Kidney (tissue), 14 donors: ENCODE results near the gene C1S. TPM values are rescaled to one million over a fixed set of nuclear protein-coding genes. Genes with fewer than 3 reads are reported as not detected.

Source experiments
- DNase-seq, 5 donors: peaks; one replicate each; pipeline ENCODE4 v3.0.0-alpha.2; 2013 to 2020
- FAIRE-seq: peaks from 2 replicates; lab custom pipeline; 2012; peaks lifted over from hg19 to GRCh38; lab: Jason Lieb, UNC
- H3K27ac ChIP-seq, 2 donors: one replicate each; pipeline ENCODE4 v1.7.0; 2013; ENCODE audit warnings: low read depth in 2 of 2, low read length in 2 of 2, inconsistent platforms in 1 of 2
- H3K27me3 ChIP-seq: one replicate; pipeline ENCODE4 v1.7.1; 2013; ENCODE audit warnings: low read length, inconsistent platforms; ENCODE audit not compliant: control insufficient read depth, insufficient read depth
- H3K36me3 ChIP-seq, 3 donors: one replicate each; pipeline versions ENCODE4 v1.7.0 to v1.7.1; 2013; ENCODE audit warnings: low read length in 3 of 3, control low read depth in 1 of 3, inconsistent platforms in 1 of 3; ENCODE audit not compliant: insufficient read depth in 3 of 3, control insufficient read depth in 2 of 3
- H3K4me1 ChIP-seq, 3 donors: one replicate each; pipeline versions ENCODE4 v1.7.0 to v1.7.1; 2013; ENCODE audit warnings: low read length in 3 of 3, inconsistent platforms in 1 of 3, low read depth in 1 of 3; ENCODE audit not compliant: control insufficient read depth in 2 of 3, insufficient read depth in 2 of 3
- H3K4me3 ChIP-seq, 3 donors: one replicate each; pipeline versions ENCODE4 v1.7.0 to v1.8.1; 2013; ENCODE audit warnings: low read length in 3 of 3, control low read depth in 1 of 3, inconsistent platforms in 1 of 3
- H3K9ac ChIP-seq, 3 donors: one replicate each; pipeline versions ENCODE4 v1.7.0 to v1.7.1; 2013; ENCODE audit warnings: low read length in 3 of 3, control low read depth in 1 of 3, inconsistent platforms in 1 of 3
- H3K9me3 ChIP-seq, 3 donors: one replicate each; pipeline versions ENCODE4 v1.7.0 to v1.7.1; 2013; ENCODE audit warnings: low read length in 3 of 3, control low read depth in 1 of 3, inconsistent platforms in 1 of 3; ENCODE audit not compliant: control insufficient read depth in 2 of 3, insufficient read depth in 1 of 3
- intact Hi-C: fragments of 100-400 bp; cut with DNase I; formaldehyde crosslinking; loops from one replicate; pipeline ENCODE4 v1.11.1; 2022
- polyA plus RNA-seq: library from polyadenylated mRNA; stranded (reverse); fragments of 350-450 nt; fragmentation: Illumina TruSeq; extraction: RNeasy Lipid Tissue Mini Kit (QIAGEN cat#74804); gene quantifications from one replicate; pipeline ENCODE4 v1.2.3, GENCODE V29; 2014; ENCODE audit warnings: low read depth, low replicate concordance; ENCODE audit not compliant: insufficient read depth
- total RNA-seq: library from RNA; stranded (reverse); fragmentation: NEBNext Ultra II Directional; extraction: Animal tissue kit (Norgen Biotek cat#: 25700); gene quantifications from one replicate; pipeline ENCODE4 v1.2.1, GENCODE V29; 2021
- TF ChIP-seq, protein P1 (sequence below): IDR thresholded peaks from 3 replicates; pipeline ENCODE4 v1.5.1; 2012; ENCODE audit warnings: mild to moderate bottlenecking, moderate library complexity, borderline replicate concordance; ENCODE audit not compliant: insufficient read depth; ENCODE audit errors: extremely low read depth
- donor health status: control.
- donor health status: control.
- donor health status: control.
- donor health status: control.
- donor health status: control.
- donor health status: DM: yes; HTN: yes; CAD: no.
- donor health status: Normal renal cell carcinoma (clear cell type).

Gene C1S
- total and polyA plus RNA-seq, 2 donors from 2014 or later = 81.2 to 402 TPM

- no peak for DNase-seq
- Histone ChIP-seq H3K27me3 (no peaks in the 10 kb centered on the region), H3K9ac (no peak overlapping the region), H3K4me1 (peaks cover 0 to 8% (median 0%) of the 10 kb centered on the region in 3 donors), H3K9me3 (no peaks in the 10 kb centered on the region), H3K4me3 (no peak overlapping the region), H3K27ac (no peak overlapping the region), H3K36me3 (no peaks in the 10 kb centered on the region)
- TF ChIP-seq, protein P1, sequence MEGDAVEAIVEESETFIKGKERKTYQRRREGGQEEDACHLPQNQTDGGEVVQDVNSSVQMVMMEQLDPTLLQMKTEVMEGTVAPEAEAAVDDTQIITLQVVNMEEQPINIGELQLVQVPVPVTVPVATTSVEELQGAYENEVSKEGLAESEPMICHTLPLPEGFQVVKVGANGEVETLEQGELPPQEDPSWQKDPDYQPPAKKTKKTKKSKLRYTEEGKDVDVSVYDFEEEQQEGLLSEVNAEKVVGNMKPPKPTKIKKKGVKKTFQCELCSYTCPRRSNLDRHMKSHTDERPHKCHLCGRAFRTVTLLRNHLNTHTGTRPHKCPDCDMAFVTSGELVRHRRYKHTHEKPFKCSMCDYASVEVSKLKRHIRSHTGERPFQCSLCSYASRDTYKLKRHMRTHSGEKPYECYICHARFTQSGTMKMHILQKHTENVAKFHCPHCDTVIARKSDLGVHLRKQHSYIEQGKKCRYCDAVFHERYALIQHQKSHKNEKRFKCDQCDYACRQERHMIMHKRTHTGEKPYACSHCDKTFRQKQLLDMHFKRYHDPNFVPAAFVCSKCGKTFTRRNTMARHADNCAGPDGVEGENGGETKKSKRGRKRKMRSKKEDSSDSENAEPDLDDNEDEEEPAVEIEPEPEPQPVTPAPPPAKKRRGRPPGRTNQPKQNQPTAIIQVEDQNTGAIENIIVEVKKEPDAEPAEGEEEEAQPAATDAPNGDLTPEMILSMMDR = no peak
- intact Hi-C loops = no loop called here
- FAIRE-seq = no peak
Measured at GRCh38 chr12:7021956-7022355, 38.6 kb upstream of the C1S start.

- Histone ChIP-seq H3K27me3 (no peaks in the 10 kb centered on the region), H3K4me3 (no peak overlapping the region), H3K27ac (no peak overlapping the region), H3K4me1 (peaks cover 0 to 2% (median 0%) of the 10 kb centered on the region in 3 donors), H3K36me3 (no peaks in the 10 kb centered on the region), H3K9ac (no peak overlapping the region), H3K9me3 (no peaks in the 10 kb centered on the region)
- intact Hi-C loops = no loop called here
- DNase-seq = no peak
- TF ChIP-seq, protein P1 = no peak
- FAIRE-seq = no peak
Measured at GRCh38 chr12:7023114-7023513, 37.4 kb upstream of the C1S start.

DNA sequence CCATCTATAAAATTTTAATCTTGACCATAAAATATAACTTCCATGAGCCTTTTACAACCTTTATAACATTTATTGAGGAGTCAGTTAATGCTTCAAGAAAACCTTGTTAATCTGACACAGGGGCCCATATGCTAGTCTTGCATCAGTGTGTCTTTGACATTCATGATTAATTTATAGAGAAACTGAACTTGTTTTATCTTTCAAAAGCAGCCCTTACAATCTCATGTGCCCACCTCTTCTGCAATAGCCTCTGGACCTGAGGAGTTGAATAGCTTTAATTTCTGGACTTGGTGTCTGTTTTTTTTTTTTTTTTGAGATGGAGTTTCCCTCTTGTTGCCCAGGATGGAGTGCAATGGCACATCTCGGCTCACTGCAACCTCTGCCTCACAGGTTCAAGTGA lies 33.7 kb upstream of the C1S start:
- Histone ChIP-seq H3K27ac (no peak overlapping the region), H3K27me3 (no peaks in the 10 kb centered on the region), H3K9ac (no peak overlapping the region), H3K4me3 (no peak overlapping the region), H3K4me1 (no peaks in the 10 kb centered on the region), H3K9me3 (no peaks in the 10 kb centered on the region), H3K36me3 (no peaks in the 10 kb centered on the region)
- FAIRE-seq (no peak), DNase-seq (no peak)
- TF ChIP-seq, protein P1 = no peak
- intact Hi-C loops = no loop called here

GRCh38 chr12:7031306-7031705 lies 29.2 kb upstream of the C1S start:
- DNase-seq = no peak
- H3K9ac ChIP-seq = no peak overlapping the region
- H3K27ac ChIP-seq = no peak overlapping the region
- FAIRE-seq = no peak
- H3K9me3 ChIP-seq = no peaks in the 10 kb centered on the region
- no peaks in the 10 kb centered on the region for H3K36me3 ChIP-seq
- intact Hi-C loops = no loop called here
- TF ChIP-seq, protein P1 = no peak
- H3K4me3 ChIP-seq = no peak overlapping the region
- H3K4me1 ChIP-seq = no peaks in the 10 kb centered on the region
- H3K27me3 ChIP-seq = no peaks in the 10 kb centered on the region
